D721Med (cell line): ENCODE measurements around the gene TAS2R38.

ENCODE experiments used
- DNase-seq: peaks from one replicate; pipeline ENCODE4 v3.0.0; 2011; ENCODE audit warnings: low spot score; ENCODE audit not compliant: insufficient read length
- FAIRE-seq: peaks from 2 replicates; lab custom pipeline; 2011; peaks lifted over from hg19 to GRCh38; lab: Jason Lieb, UNC
- CTCF ChIP-seq: IDR thresholded peaks from 2 replicates; pipeline ENCODE4 v1.5.1; 2012; ENCODE audit warnings: mild to moderate bottlenecking, control low read depth; ENCODE audit not compliant: insufficient read depth; ENCODE audit errors: missing control alignments

The TAS2R38 gene

GRCh38 chr7:141949911-141950310 is 23.7 kb downstream of the TAS2R38 start:
- no peak for FAIRE-seq
- no peak for DNase-seq
- no peak for TF ChIP-seq CTCF

DNA sequence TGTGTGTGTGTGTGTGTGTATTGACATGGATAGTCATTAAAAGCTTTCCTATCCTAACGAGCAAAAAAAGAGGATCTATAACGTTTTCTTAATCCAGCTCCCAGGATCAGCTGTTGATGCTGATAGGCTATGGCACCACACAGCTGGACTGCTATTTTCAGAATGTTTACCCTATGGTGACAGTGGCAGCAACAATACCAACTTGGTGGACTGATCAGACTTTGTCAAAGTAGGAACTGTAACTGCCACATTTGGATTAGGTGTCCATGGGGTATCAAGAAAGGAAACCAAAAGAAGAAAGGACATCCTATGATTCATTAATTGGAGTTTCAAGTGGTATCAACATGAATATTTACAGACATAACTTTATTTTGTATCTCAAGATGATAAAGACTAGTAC is 24.1 kb downstream of the TAS2R38 start:
- no peak for TF ChIP-seq CTCF
- FAIRE-seq (no peak), DNase-seq (no peak)

DNA sequence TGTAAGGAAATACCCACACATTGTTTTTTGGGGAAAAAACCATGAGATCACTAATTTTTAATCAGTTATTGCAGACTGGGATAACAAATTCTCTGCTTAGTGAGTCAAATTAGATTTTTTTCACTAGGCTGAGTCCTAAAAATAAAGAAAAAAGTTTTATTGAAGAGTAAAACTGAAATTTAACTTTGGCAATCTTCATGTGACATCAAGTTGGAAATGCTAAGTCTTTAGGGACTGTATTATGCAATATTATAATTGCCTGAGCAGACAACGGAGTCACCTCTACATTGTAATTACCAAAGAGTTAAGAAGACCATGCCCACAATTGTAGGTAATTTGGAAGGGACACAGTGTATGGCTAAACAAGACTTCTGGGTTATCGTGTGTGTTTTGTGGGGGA is 24.6 kb downstream of the TAS2R38 start:
- no peak for FAIRE-seq
- no peak for TF ChIP-seq CTCF

GRCh38 chr7:141946796-141947195 is 26.8 kb downstream of the TAS2R38 start, which contains the start of gene CLEC5A:
Gene CLEC5A, minus strand, starts transcription at chr7:141946974. Its CDS starts 682 bp downstream, at chr7:141946292.
- no peak for DNase-seq
- no peak for TF ChIP-seq CTCF
- FAIRE-seq = no peak

More for the DNA sequence above, 24.6 kb downstream of the TAS2R38 start:
- DNase-seq = no peak

DNA sequence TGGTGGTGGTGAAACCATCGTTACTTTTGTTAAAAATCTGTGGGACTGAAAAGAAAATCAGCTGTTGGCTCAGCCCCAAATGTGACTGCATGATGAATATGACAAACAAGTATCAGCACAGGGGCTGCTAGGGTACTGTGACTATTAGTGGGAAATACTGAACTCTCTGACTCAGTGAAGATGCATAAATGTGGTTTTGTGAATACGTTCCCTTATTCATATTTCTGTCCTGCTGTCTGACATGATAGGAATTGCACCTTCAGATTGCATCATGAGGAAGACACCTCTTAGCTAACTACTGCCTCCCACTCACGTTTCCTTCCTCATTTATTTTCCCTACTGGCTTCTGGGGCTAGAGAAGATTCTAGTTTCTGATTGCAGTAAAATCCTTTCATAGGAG is 28.2 kb downstream of the TAS2R38 start:
- no peak for TF ChIP-seq CTCF
- FAIRE-seq (no peak), DNase-seq (no peak)

GRCh38 chr7:141944811-141945210 is 28.8 kb downstream of the TAS2R38 start:
- FAIRE-seq = no peak
- no peak for DNase-seq
- no peak for TF ChIP-seq CTCF

GRCh38 chr7:141943846-141944245 is 29.7 kb downstream of the TAS2R38 start:
- no peak for DNase-seq
- no peak for TF ChIP-seq CTCF
- FAIRE-seq = no peak
